Epithelial cell of proximal tubule (primary cell): ENCODE measurements around the gene KLHL7. TPM values are rescaled to one million over a fixed set of nuclear protein-coding genes. Genes with fewer than 3 reads are reported as not detected.

Experiments used
- DNase-seq: peaks from one replicate; pipeline ENCODE4 v3.0.0-alpha.2; 2011; ENCODE audit warnings: low read depth
- H3K4me3 ChIP-seq: 2 replicates; pipeline ENCODE4 v1.5.1; 2011; ENCODE audit warnings: low read depth, mild to moderate bottlenecking, low read length
- CTCF ChIP-seq: conservative IDR thresholded peaks from 2 replicates; pipeline ENCODE4 v1.5.1; 2012; ENCODE audit warnings: low read depth, mild to moderate bottlenecking, low read length
- total RNA-seq: library from RNA; depleted of rRNA; stranded (reverse); fragments of >200 nt; gene quantifications from 2 replicates; pipeline ENCODE4 v1.2.3, GENCODE V29; 2015

KLHL7 gene
- total RNA-seq, 1 donor from 2014 or later, result 40.8 TPM

GRCh38 chr7:23136216-23136615, 30.6 kb downstream of the KLHL7 start:
- no peak for DNase-seq
- no peak for TF ChIP-seq CTCF
- H3K4me3 ChIP-seq, result no peak overlapping the region

- DNase-seq, result no peak
- H3K4me3 ChIP-seq, result no peak overlapping the region
- no peak for TF ChIP-seq CTCF
Measured at GRCh38 chr7:23157679-23158078, 52.1 kb downstream of the KLHL7 start.

- no peak for DNase-seq
- TF ChIP-seq CTCF, result no peak
Measured at GRCh38 chr7:23158546-23158945, 53.0 kb downstream of the KLHL7 start.

GRCh38 chr7:23161482-23161881, 55.9 kb downstream of the KLHL7 start:
- H3K4me3 ChIP-seq, result no peak overlapping the region
- no peak for TF ChIP-seq CTCF
- DNase-seq, result no peak

More at GRCh38 chr7:23158546-23158945, 53.0 kb downstream of the KLHL7 start:
- no peak overlapping the region for H3K4me3 ChIP-seq

- no peak for DNase-seq
- H3K4me3 ChIP-seq, result no peak overlapping the region
- no peak for TF ChIP-seq CTCF
Measured at GRCh38 chr7:23164846-23165245, 59.3 kb downstream of the KLHL7 start.

GRCh38 chr7:23165316-23165715, 59.7 kb downstream of the KLHL7 start:
- no peak for TF ChIP-seq CTCF
- DNase-seq, result no peak

GRCh38 chr7:23167691-23168090, 62.1 kb downstream of the KLHL7 start:
- no peak overlapping the region for H3K4me3 ChIP-seq
- TF ChIP-seq CTCF, result no peak
- DNase-seq, result no peak

More at GRCh38 chr7:23165316-23165715, 59.7 kb downstream of the KLHL7 start:
- no peak overlapping the region for H3K4me3 ChIP-seq
